Activated T-helper 9 cell treated with anti-CD3 and anti-CD28 coated beads, Interleukin-2, amount 50 U/mL, for 16 hours (primary cell): ENCODE results near the gene TENT4B.
A peak's percentile ranks its signal among the peaks of the same experiment; 100 is the strongest.

Source experiments
- DNase-seq: peaks from one replicate; pipeline ENCODE4 v3.0.0-alpha.2; 2020; ENCODE audit warnings: low read depth

Gene TENT4B

DNA sequence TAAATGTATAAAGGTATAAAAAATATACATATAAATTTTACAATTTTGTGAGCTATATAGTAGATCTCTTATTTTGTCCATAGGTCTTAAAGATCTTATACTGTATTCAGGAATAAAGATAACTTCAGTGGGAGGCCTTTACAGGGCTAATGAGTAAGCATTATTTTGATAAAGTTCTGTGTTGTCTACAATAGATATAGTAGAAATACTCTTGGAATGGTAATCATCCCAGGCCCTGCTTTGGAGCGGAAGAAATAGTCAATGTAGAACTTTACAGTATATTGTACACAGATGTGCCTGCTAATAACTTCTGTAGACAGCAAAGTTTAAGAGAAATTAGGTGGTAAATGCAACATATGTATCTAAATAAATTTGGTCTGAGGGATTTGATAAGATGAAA, 42.6 kb downstream of the TENT4B start:
- no peak for DNase-seq

DNA sequence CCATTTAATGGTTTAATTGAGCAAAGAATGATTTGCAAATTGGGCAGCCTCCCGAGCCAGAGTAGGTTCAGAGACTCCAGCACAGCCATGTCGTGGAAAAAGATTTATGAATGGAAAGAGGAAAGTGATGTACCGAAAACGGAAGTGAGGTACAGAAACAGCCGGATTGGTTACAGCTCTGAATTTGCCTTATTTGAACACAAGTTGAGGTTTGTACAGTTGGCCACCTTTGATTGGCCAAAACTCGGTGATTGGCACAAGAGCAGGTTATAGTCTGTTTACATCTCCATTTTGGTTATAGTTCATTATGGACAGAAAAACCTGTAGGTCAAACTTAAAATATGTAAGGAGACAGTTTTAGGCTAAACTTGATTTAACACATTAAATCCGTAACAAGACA, 44.5 kb downstream of the TENT4B start:
- no peak for DNase-seq

DNA sequence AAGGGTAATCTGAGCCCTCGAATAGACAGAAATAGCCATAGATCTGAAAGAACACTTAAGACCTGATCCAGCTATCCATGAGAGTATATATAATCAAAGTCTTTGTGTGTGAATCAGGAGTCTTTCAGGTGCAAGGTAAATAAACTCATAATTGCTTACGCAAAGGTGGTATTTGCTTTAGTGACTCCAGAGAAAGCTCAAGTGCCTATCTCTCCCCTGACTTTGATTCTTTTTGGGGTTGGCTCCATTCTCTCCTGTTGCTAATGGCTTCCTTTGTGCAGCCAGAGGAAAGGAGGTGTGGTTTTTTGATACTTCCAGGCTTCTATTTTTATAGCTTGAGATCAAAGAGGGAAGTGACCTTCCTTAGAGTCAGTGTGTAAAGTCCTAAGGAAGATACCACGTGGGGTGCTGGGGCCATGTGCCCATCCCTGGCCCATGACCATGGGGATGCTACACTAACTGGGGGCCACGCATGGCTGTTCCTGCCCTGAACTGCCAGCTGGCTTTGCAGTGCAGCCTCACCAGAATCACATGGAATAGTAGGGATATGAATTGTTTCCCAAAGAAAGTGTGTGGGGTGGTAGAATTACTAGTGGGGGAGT, 45.8 kb downstream of the TENT4B start:
- DNase-seq, result no peak

DNA sequence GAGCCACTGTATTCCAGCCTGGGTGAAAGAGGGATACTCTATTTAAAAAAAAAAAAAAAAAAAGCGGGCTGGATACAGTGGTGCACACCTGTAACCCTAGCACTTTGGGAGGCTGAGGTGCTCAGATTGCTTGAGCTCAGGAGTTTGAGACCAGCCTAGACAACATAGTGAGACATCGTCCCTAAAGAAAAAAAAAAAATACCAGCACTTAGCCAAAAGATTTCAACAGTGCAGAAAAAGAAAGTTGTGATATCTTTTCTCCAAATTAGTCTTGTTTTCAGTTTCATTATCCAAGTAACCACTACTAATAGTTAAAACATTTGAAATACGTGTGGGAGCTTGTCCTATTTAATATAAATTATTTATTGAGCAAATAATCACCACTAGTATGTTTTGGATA, 48.7 kb downstream of the TENT4B start:
- DNase-seq, result no peak

DNA sequence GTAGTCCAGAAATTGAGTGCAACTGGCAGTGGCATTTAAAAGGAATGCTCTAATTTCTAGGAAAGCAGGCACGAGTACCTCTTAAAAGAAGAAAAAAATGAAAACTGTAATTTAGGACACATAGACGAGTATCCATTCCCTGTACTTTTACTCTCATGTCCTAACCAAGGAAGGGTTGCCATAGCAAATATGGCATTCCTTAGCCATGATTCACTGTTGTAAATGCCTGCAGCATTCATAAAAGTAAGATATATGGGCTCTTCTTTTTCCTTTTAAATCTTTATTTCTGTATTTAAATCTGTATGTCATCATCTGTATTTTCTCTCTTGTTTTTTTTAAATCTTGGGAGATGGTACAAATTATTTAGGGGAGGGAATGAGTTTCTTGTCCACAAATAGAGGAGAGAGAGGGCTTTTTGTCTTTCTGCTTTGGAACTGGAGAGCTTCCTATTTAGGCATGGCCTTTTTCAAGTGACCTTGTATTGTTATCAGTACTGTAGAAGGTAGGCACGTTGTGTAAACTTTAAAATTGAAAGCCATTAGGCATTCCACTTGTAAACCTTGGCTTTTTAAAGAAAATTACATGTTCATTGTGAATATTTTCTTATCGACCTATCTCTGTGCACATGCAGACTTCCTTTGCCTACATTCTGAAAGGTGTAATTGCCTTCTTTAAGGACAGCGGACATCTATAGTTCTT, 50.0 kb downstream of the TENT4B start:
- DNase-seq, result no peak

DNA sequence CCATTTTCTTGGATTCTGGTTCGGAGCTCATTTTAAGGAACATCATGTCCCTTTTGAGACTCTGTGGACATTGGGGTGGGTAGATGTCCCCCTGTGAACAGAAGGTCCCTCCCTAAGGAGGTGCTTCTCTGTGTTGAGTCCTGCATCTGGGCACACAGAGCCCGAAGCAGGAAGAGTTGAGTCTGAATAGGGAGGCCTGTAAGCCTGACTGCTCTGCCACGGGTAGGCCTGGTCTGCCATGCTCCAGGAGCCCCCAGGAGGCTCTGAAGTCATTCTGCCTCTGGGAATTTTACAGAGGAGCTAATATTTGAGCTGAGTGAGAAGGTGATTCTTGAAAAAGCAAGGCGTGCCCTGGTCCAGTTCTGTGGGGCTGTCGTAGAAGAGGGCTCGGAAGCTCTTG, 50.6 kb downstream of the TENT4B start:
- no peak for DNase-seq

DNA sequence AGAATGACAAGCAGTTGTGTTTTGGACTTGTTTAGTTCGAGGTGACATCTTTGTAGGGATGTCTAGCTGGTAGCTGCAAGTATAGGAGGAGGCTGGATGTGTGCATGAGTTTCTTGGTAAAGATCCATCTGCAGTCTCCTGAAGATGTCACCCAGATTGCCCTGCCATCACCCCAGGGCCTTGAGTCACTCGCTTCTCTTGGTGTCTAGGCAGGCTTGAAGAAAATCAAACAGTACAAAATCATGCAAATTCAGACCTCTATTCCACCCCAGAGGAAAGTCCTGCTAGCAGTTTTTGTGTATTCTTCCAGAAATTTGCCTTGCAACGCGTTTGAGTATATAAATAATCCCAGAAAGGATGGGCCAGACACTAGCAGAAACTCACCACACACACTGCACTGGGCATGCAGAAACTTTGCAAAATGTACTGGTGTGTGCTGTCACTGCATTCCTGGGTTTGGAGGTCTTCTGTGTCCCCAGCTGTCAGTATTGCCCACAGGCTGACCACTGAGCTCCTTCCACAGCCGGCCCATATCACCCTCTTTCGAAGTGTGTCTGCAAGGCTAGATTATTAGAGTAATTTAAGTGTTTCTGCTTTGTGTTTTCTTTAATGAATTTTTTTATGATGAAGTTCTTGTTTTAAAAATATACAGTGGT, 51.5 kb downstream of the TENT4B start:
- no peak for DNase-seq

DNA sequence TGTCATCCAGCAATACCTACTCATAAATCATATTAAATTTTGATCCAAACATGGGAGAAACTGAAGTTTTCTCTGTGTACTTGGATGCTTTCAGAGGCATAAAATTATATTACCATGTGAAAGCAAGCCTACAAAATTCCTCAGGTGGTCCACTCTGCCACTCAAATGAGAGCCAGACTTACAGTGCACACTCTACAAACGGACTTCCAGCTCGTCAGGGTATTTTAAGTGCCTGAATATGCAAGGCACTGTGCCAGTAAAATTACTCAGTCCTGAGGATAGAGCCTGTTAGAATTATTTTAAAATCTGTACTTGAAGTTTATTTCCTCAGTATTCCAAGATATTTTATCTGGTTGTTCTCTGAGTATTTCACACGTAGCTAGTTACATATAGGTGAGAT, 54.5 kb downstream of the TENT4B start:
- no peak for DNase-seq

DNA sequence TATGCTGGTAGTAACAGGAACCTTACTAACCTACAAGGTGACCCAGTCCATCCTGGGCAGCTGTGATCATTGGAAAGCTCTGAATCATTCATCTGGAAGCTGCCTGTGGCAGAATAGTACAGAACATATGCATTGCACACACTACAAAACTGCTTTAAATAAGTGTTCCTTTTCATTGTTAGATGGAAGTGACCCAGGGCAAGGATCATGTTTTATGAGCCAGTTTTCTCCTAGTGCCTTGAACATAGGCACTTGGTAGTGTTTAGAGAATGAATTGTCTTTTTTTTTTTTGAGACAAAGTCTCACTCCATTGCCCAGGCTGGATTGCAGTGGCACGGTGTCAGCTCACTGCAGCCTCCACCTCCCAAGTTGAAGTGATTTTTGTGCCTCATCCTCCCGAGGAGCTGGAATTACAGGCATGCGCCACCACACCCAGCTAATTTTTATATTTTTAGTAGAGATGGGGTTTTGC, 55.4 kb downstream of the TENT4B start:
- no peak for DNase-seq

DNA sequence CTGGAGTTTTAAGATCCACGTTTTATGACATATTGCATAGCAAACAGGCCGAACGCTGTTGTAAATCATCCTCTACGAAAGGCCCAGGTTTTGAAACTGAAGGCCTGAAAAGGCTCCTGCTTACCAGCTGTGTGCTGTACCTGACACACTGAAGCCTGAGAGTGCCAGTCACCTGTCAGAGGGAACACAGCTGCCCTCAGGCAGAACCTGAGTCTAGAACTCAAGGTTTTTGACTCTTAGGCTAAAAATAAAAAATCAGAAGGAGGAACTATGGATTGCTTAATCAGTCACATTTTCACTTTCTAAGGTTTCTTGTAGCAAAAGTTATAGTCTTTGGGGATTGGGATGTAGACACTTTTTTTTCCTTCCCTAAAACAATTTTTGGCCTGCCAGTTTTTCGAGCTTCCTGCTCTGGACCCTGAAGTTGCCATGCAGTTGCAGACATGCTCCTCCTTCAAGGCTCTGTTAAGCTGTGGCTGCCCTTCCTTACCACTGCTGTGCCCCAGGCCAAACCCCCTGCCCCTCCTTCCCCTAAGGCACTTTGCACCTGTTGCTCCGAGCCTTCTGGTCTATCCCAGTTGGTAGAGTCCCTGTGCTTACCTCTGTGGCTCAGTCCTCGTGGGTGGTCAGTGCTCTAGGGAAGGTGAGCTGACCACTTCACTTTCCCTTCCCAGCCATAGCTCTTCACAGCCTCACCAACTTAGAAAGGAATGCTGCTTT, 56.6 kb downstream of the TENT4B start:
- no peak for DNase-seq

DNA sequence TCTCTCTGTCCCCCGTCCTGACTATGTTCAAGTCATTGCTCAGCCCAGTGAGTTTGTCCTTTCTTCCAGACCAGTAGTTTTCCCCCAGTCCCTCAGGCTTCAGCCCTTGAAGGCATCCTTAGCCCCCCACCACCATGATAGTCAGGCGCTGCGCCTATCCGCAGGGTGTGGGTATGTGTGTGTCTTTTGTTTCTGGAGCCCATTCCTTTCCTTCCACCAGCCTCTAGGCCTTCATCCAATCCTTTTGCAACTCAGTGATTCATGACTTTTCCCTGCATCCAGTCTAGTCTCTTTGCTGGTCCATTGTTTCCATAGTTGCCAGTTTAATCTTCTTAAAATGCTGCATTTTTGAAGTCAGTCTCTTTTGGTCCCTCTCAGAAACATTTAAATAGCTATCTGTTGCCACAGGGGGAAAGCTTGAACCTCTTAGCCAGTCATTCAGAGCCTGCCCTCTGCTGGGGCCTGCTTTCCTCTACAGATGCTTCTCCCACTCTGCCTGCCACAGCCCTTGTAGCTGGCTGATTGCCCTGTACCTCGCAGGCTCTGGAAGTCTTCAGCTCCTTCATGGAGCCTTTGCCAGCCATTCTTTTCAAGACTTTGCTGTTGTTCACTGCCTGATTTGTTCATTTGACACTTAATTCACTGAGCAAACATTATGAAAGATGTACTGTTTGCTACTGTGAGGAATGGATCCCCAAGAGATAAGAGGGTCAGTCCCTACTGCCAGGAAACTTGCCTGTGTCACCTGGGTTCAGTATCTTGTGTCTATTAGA, 57.3 kb downstream of the TENT4B start:
- DNase-seq, result peak; percentile 19

DNA sequence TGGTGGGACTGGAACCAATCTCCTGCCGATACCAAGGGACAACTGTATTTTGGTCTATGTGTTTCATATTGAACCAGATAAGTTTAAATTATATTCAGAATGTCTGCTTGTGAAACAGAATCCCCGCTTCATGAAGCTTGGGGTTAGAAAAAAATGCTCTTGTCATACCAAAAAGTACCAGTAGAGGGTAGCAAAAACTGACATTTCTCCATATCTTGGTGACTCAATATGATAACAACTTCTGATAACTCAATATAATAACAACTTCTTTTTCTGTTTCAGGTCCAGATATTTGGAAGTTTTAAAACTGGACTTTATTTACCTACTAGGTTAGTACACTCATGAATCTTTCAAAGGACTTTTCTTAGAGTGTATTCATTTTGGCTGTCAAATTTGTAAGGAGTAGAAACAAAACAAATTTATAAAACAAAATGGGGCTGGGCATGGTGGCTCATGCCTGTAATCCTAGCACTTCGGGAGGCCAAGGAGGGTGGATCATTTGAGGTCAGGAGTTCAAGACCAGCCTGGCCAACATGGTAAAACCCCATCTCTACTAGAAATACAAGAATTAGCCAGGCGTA, 60.9 kb downstream of the TENT4B start:
- no peak for DNase-seq

DNA sequence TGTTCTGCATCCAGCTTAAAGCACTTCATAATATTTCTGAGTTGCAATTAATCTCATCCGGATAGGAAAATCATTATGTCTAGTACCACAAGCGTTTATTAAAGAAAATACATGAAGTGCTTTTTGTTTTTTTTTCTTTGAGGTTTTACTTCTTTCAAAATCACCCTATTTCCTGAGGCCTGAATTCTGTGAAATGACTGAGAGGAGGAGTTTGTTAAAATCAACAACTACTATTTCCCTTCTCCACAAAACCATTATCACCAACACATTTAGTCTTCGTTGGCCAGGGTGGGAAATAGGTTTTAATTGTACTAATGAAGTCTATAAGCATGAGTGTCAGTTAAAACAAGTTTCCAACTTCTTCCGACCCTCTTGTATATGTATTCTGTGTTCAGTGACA, 62.6 kb downstream of the TENT4B start:
- DNase-seq, result no peak

DNA sequence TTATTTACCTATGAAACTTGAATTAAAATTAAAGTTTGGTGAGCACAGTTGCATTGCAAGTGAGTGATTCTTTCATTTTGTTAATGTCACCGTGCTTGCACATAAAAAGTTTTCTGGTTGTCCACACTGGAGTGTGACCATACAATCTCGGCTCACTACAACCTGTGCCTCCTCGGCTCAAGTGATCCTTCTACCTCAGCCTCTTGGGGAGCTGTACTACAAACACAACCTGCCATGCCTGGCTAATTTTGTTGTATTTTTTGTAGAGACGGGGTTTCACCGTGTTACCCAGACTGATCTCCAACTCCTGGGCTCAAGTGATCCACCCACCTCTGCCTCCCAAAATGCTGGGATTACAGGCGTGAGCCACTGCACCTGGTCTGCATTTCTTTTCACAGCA, 63.1 kb downstream of the TENT4B start:
- no peak for DNase-seq

DNA sequence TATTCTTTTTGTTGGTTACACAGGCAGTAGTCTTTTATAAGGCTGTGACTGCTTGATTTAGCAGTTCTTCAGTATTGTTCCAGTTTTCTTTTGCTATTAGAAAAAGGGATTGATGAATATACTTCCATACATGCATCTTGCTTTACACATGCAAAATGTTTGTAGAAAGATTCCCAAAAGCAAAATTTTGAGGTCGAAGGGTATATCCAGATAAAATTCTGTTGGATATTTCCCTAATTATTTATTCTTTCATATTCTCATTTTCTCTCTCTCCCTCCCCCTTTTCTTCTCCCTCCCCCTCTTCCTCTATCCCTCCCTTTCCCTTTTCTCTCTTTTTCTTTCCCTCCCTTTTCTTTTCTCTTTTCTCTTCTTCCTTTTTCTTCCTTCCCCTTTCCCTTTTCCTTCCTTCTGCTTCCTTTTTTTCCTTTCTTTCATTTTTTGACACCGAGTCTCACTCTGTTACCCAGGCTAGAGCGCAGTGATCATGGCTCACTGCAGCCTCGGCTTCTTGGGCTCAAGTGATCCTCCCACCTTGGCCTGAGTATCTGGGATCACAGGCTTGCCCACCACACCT, 66.4 kb downstream of the TENT4B start:
- no peak for DNase-seq

DNA sequence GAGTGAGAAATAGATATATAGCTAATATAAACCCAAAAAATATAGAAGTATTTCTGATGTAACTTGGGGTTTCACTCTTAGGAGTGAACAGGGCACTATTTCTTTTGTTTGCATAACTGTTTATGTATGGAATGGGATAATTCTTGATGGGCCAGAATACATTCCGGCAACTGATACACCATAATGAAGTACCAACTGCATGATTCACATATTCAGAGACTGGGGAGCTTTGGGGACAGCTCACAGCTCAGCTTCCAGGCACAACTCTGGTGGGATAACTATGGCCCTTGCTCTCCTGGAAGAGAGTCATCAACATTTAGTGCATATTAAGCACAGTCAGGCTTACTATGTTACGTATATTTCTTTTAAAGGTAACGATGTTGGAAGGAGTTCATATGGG, 71.2 kb downstream of the TENT4B start:
- DNase-seq, result no peak

DNA sequence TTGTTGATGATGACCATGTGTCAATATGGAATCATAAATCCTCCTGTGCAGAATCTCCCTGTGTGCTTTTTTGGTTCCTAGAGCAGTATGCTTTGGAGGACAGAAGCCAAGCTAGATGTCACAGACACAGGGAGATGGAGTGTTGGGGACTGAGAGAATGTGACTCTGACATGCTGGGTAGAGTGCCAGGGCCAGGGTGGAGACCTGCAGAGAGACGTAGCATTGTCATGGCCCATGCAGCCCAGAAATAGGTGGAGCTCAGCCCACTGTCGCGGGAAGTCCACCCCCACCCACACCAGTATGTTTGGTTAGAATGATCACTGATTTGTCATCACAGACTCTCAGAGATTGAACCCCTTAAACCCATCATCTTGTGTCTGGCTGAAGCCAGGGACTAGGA, 74.0 kb downstream of the TENT4B start:
- no peak for DNase-seq

DNA sequence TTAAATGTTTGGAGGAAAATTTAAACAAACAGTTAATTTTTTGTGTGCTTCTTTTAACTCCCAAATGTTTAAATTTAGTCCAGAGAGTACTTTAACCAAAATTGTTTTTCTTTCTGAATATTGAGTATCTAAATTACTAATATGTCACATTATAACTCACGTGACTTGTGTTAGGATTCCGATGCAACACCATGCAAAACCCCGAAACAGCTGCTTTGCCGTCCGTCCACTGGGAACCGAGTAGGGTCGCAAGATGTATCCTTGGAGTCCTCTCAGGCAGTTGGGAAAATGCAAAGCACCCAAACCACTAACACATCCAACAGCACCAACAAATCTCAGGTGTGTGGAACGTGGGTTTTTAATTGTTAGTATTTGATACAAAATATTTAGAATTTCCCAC, 74.6 kb downstream of the TENT4B start:
- no peak for DNase-seq

DNA sequence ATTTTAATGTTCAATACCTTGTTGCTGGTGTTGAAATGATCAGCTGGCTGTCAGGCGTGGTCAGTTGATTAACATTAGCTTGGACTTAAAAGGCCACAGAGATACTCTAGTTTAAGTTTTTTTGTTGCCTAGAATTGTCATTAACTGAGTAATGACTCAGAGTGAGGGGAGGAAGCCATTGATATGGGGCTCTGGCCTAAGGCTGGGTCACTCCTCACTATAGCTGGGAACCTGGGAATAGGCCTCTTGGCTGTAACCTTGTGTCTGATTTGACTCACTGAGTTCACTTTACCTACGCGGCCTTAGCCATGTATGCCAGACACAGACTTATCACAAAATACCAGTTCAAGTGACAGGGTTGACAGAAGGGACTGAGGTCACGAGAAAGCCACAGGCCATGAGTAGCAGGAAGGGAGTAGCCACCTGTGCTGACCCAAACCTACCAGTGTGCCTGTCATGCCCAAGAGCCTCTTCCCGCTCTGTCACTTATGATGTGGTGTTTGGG, 75.3 kb downstream of the TENT4B start:
- no peak for DNase-seq

DNA sequence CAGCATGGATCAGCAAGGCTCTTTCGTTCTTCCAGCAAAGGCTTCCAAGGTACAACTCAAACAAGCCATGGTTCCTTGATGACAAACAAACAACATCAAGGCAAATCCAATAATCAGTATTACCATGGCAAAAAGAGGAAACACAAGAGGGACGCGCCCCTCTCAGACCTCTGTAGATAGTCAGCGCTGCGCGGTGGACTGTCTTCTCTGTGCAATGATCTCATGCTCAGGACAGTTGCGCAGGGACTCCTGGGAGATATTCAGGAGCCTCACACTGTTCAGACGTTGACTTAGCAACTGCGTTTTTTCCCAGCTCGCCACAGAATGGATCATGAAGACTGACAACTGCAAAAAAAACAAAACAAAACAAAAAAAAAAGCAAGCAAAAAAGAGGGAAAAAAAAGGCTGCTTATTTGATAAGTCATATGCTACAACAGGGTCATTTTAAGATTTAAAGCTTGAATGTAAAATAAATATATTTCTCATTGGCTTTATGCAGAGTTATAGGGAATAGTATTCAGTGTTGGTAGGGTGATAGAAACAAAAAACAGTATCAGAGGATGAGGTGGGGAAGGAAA, 76.1 kb downstream of the TENT4B start:
- no peak for DNase-seq
